Keratinocyte (primary cell): ENCODE data around the gene SNX30. TPM values are rescaled to one million over a fixed set of nuclear protein-coding genes. Genes with fewer than 3 reads are reported as not detected.

ENCODE experiments used
- DNase-seq: peaks from one replicate; pipeline ENCODE4 v3.0.0-alpha.2; 2011; ENCODE audit warnings: low read depth, missing footprints, low spot score
- FAIRE-seq: peaks from 2 replicates; lab custom pipeline; 2011; peaks lifted over from hg19 to GRCh38; lab: Jason Lieb, UNC
- H2AFZ ChIP-seq: 2 replicates; pipeline ENCODE4 v1.6.0; 2012; ENCODE audit warnings: low read length, control low read depth, inconsistent platforms; ENCODE audit not compliant: control insufficient read depth
- H3K27ac ChIP-seq: 2 replicates; pipeline ENCODE4 v1.5.1; 2011; ENCODE audit warnings: low read length; ENCODE audit not compliant: control insufficient read depth, insufficient read depth
- H3K27me3 ChIP-seq: 3 replicates; pipeline ENCODE4 v1.6.0; 2011; ENCODE audit warnings: low read length; ENCODE audit not compliant: control insufficient read depth, insufficient read depth; ENCODE audit errors: extremely low read depth
- H3K36me3 ChIP-seq, 2 experiments: 2 replicates in 1 of 2; 3 replicates in 1 of 2; pipeline ENCODE4 v1.5.1; 2011; ENCODE audit warnings: low read length in 2 of 2, mild to moderate bottlenecking in 1 of 2; ENCODE audit not compliant: control insufficient read depth in 2 of 2, insufficient read depth in 2 of 2; ENCODE audit errors: extremely low read depth in 1 of 2
- H3K4me1 ChIP-seq: 3 replicates; pipeline ENCODE4 v1.5.1; 2011; ENCODE audit warnings: low read length; ENCODE audit not compliant: control insufficient read depth, insufficient read depth; ENCODE audit errors: extremely low read depth
- H3K4me2 ChIP-seq: 3 replicates; pipeline ENCODE4 v1.6.0; 2011; ENCODE audit warnings: low read depth, low read length; ENCODE audit not compliant: control insufficient read depth, insufficient read depth; ENCODE audit errors: extremely low read depth
- H3K4me3 ChIP-seq, 3 experiments: fragments of 200-600 bp in 1 of 3; sonication (generic) in 1 of 3; 2 replicates in 2 of 3; 3 replicates in 1 of 3; pipeline ENCODE4 v1.5.1; 2011 to 2016; ENCODE audit warnings: low read length in 3 of 3, mild to moderate bottlenecking in 3 of 3, control low read depth in 2 of 3, inconsistent platforms in 1 of 3, low read depth in 1 of 3, mixed read lengths in 1 of 3, mixed run types in 1 of 3, moderate library complexity in 1 of 3; ENCODE audit not compliant: control insufficient read depth in 2 of 3, insufficient read depth in 2 of 3; ENCODE audit errors: extremely low read depth in 1 of 3
- H3K79me2 ChIP-seq: 2 replicates; pipeline ENCODE4 v1.6.0; 2012; ENCODE audit warnings: low read length; ENCODE audit not compliant: control insufficient read depth, insufficient read depth
- H3K9ac ChIP-seq: 3 replicates; pipeline ENCODE4 v1.6.0; 2011; ENCODE audit warnings: low read length; ENCODE audit not compliant: control insufficient read depth, insufficient read depth; ENCODE audit errors: extremely low read depth
- H3K9me1 ChIP-seq: 3 replicates; pipeline ENCODE4 v1.6.0; 2011; ENCODE audit warnings: low read length; ENCODE audit not compliant: control insufficient read depth, insufficient read depth; ENCODE audit errors: extremely low read depth
- H3K9me3 ChIP-seq: 2 replicates; pipeline ENCODE4 v1.5.1; 2012; ENCODE audit warnings: low read depth, low read length; ENCODE audit not compliant: control insufficient read depth
- H4K20me1 ChIP-seq: 3 replicates; pipeline ENCODE4 v1.6.0; 2011; ENCODE audit warnings: low read length; ENCODE audit not compliant: control insufficient read depth, insufficient read depth; ENCODE audit errors: extremely low read depth
- CTCF ChIP-seq, 3 experiments: IDR thresholded peaks in 1 of 3; conservative IDR thresholded peaks in 1 of 3; optimal IDR thresholded peaks in 1 of 3; 2 replicates in 2 of 3; 3 replicates in 1 of 3; pipeline versions ENCODE3 to v1.5.1; 2011; ENCODE audit warnings: low read length in 3 of 3, mild to moderate bottlenecking in 3 of 3, moderate library complexity in 2 of 3, control low read depth in 1 of 3, inconsistent platforms in 1 of 3; ENCODE audit not compliant: insufficient read depth in 2 of 3; ENCODE audit errors: extremely low read depth in 1 of 3
- EZH2 ChIP-seq: IDR thresholded peaks from one replicate; pipeline ENCODE4 v1.6.1; 2012; ENCODE audit warnings: inconsistent platforms, mild to moderate bottlenecking, low read length, moderate library complexity
- dilution Hi-C: fragments of 300-500 bp; cut with MboI; formaldehyde crosslinking; loops from one replicate; pipeline ENCODE4 v1.7.0; 2020; ENCODE audit warnings: low sequenced_read_pairs; ENCODE audit not compliant: extremely low pct_ligation_motif_present
- polyA plus RNA-seq, 5 experiments: library from polyadenylated mRNA; depleted of rRNA in 3 of 5; stranded (reverse) in 3 of 5; stranded (forward) in 1 of 5; unstranded in 1 of 5; fragments of >200 nt; gene quantifications; 1 replicate in 1 of 5; 2 replicates in 3 of 5; 3 replicates in 1 of 5; pipeline versions ENCODE4 v1.2.1 to v1.2.3, GENCODE V29; 2011 to 2012; ENCODE audit warnings: missing spikeins in 2 of 5, low read depth in 1 of 5, low replicate concordance in 1 of 5

SNX30 gene
- polyA plus RNA-seq, 1 donor (not counting 4 experiments of a cell fraction or from before 2014, with no cell fraction given), result 9.0 TPM

GRCh38 chr9:112884101-112884500 is 133.5 kb downstream of the SNX30 start:
- H2AFZ ChIP-seq, result no peak overlapping the region
- H3K9me3 ChIP-seq, result no peaks in the 10 kb centered on the region
- no peaks in the 10 kb centered on the region for H3K79me2 ChIP-seq
- H3K27me3 ChIP-seq, result no peaks in the 10 kb centered on the region
- H3K27ac ChIP-seq, result peak overlapping the region; percentile 19
- dilution Hi-C loops, result no loop called here
- peaks cover 28% of the 10 kb centered on the region for H3K4me1 ChIP-seq
- DNase-seq (no peak), FAIRE-seq (peak; percentile 89)
- TF ChIP-seq EZH2, result no peak
- no peak for TF ChIP-seq CTCF (optimal IDR thresholded peaks at IDR 0.05 in 1 of 3, IDR thresholded peaks at IDR 0.05 in 1 of 3, conservative IDR thresholded peaks at IDR 0.05 in 1 of 3; ENCODE audit: extremely low read depth in 1 of 3, insufficient read depth in 2 of 3, low read length in 3 of 3)
- peak overlapping the region; percentile 33 for H3K4me2 ChIP-seq
- H3K9me1 ChIP-seq, result no peaks in the 10 kb centered on the region
- no peak overlapping the region for H3K9ac ChIP-seq
- no peaks in the 10 kb centered on the region for H4K20me1 ChIP-seq
- H3K4me3 ChIP-seq, result no peak overlapping the region
- H3K36me3 ChIP-seq, result no peaks in the 10 kb centered on the region

- peaks cover 28% of the 10 kb centered on the region for H3K4me1 ChIP-seq
- peak overlapping the region; percentile 33 for H3K4me2 ChIP-seq
- H3K4me3 ChIP-seq, result no peak overlapping the region
- TF ChIP-seq CTCF (optimal IDR thresholded peaks at IDR 0.05 in 1 of 3, IDR thresholded peaks at IDR 0.05 in 1 of 3, conservative IDR thresholded peaks at IDR 0.05 in 1 of 3; ENCODE audit: extremely low read depth in 1 of 3, insufficient read depth in 2 of 3, low read length in 3 of 3) (no peak), EZH2 (no peak)
- no peak overlapping the region for H2AFZ ChIP-seq
- H3K9me3 ChIP-seq, result no peaks in the 10 kb centered on the region
- no peak overlapping the region for H3K27ac ChIP-seq
- no peak overlapping the region for H3K9ac ChIP-seq
- FAIRE-seq (no peak), DNase-seq (no peak)
- dilution Hi-C loops, result no loop called here
- H3K36me3 ChIP-seq, result no peaks in the 10 kb centered on the region
- no peaks in the 10 kb centered on the region for H4K20me1 ChIP-seq
- H3K9me1 ChIP-seq, result no peaks in the 10 kb centered on the region
- peaks cover 2% of the 10 kb centered on the region for H3K27me3 ChIP-seq
- no peaks in the 10 kb centered on the region for H3K79me2 ChIP-seq
Observed at GRCh38 chr9:112884721-112885120, 134.2 kb downstream of the SNX30 start.
